LoVo (cell line): ENCODE results near the gene LRP5.
"Not testable (repeated sequence)": the region's sequence is repeated elsewhere in the genome, so short reads cannot be mapped to it uniquely, and the experiment has no call there.

Experiments used
- DNase-seq: peaks from one replicate; pipeline ENCODE4 v3.0.0-alpha.2; 2016; ENCODE audit warnings: low spot score

The LRP5 gene

DNA sequence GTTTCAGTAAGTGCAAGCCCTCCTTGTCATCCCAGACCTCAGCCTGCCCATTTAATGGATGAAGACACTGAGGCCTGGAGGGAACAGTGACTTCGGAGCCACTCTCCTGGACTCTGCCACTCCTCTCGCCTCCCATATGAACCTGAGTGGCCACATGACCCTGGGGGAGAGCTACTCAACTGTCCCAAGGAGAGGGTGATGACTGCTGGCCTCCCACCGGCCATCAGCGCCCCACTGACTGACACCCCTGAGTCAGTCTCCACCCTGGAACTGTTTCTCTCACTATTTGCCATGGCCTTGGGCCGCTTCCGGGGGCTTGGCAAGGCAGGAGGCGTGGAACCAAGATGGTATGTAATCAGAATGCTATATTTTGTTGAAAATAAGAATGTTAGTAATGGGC, 17.1 kb downstream of the LRP5 start:
- no peak for DNase-seq

DNA sequence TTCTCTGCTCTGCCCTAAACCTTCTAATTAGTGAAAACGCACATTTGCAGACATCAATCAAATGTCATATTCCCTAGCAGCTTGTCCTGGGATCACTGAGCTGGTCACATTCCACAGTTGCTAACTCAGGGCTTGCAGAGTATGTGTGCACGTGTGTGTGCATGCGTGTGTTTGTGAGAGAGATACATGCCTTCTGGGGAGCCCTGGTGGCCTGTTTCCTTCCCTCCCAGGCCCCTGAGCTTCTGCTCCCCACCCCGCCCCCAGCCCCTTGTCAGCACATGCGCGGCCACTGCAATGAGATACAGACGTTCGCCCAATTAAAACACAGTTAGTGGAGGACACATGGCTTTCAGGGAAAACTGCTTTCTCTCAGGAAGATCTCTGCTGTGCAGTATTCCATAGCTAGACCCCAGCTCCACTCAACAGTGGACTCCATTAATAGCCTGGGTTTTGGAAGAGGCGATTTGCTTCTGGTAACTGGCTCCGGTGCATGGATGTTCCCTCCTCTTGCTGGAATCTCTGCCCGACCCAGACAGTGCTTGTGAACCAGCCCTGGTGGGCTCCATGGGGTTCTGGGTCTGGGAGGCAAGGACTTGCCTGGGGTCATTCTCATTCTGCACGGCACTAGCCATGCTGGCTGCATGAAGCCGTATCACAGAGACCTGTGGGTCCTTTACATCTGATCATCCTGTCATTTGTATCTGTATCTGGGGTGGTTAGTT, 17.7 kb downstream of the LRP5 start:
- no peak for DNase-seq

- DNase-seq: no peak
These were observed 18.4 kb downstream of the LRP5 start for GRCh38 chr11:68330700-68331337.

DNA sequence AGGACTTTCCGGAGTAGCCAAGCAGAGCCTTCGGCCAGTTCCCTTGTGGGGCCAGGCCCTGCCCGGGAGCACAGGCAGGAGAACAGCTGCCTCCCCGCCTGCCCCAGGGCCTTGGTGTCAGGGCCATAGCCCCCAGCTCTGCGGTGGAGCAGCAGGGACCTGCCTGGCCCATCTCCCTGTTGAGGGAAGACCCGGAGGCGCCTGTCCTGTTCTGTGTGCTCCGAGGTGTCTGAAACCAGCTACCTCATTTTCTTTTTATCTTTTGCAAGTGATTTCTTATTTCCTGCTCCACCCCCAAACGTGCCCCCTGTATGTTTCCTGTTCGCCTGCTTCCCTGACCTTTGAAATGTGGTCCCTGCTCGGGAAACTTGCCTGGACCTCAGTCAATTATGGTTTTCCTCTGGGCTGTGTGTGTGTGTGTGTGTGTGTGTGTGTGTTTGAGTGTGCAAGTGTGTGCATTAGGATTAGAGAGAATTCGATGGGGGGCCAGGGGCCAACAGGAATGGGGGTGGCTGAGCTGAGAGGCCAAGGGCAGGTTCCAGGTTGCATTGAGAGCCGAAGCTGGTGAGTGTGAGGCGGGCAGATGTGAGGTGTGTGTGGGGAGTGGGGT, 19.1 kb downstream of the LRP5 start:
- no peak for DNase-seq

GRCh38 chr11:68332186-68332585, 19.8 kb downstream of the LRP5 start:
- no peak for DNase-seq

DNA sequence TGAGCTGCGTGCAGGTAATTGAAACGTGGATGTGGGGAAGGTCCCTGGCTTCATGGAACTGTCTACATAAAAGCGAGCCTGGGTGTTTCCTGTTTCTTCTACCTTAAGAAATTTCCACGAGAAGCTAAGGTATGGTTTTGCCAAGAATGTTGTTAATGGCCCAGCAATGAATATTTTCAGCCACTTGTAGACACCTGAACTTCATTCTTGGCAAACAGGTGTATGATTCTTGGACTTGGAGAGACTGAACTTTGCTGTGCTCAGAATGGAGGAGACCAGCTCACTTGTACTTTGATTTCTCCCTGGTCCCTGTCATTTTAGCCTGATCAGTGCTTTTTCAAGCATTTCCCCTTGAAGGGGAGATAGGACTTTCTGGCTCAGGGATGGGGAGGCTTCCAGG, 20.8 kb downstream of the LRP5 start:
- no peak for DNase-seq

DNA sequence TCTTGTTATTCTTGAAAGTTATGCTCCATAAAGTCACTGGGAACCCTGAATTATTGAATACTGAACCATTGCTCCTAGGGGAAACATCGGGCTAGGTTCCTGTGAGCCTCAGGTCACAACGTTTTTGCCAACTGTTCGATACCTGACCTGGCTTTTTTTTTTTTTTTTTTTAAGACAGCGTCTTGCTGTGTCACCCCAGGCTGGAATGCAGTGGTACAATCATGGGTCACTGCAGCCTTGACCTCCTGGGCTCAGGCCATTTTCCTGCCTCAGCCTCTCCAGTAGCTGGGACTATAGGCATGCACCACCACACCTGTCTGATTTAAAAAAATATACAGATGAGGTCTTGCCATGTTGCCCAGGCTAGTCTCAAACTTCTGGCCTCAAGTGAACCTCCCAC, 22.5 kb downstream of the LRP5 start:
- DNase-seq: no peak

DNA sequence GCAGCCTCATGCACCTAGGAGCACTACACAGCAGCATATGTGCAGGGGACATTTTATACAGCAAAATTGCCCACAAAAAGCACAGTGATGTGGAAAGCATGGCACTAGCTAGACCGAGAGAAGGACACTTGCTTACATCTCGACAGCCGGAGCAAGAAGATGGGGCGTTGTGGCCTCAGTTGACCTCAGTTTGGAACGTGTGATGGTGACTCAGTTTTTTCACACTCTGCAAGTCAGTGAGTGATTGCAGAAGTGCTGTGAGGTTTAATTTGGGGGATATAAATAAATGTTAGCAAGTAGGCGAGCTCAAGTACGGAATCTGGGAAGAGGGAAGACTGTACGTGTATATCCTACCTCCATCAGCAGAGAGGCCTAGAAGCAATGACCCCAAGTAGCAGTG, 23.3 kb downstream of the LRP5 start:
- DNase-seq: no peak

GRCh38 chr11:68336716-68337115, 24.3 kb downstream of the LRP5 start:
- DNase-seq: no peak

DNA sequence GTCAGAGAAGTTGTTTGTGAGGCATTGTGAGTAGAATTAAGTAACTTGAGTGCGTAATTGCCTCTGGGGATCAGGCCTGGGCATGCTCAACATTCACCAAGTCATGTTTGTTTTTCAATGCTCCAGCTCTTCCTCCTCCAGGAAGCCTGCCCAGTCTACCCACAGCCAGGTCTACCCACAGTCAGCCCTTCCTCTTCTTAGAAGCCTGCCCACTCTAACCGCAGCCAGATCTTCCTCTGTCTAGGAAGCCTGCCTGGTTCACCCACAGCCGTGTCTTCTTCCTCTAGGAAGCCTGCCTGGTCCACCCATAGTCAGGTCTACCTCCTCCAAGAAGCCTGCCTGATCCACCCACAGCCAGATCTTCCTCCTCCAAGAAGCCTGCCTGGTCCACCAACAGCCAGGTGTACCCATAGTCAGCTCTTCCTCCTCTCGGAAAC, 25.0 kb downstream of the LRP5 start:
- DNase-seq: no peak

DNA sequence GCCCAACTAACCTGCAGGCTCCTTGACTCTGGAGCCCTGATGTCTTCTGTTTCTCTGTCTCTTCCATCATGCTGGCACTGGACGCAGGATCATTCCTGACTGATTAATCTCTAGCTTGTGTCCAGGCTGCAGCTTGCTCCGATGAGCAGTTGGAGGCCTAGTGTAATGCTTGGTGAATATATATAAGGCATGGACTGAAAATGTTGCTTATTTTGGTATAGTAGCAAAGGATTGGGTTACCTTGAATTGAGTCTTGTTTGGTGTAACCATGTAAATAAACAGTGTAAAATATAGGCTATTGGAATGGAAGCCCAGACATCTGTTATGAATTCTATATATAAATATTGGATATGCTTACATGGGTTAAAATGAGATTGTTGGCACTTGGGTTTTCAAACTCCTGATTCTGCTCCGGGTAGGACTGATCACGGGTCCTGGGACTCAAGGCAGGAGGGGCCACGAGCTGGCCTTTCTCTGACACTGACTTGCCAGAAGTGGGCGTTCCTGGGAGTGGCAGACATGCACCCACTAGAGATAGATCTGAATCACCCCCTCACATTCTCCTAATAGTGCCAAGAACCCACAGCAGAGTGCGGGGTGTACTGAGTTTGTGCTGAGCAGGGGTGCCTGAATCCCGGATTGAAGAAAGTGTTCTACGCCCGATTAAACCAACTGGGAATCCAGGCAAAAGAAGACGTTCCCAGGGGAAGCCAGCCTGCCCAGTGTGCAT, 25.8 kb downstream of the LRP5 start:
- DNase-seq: no peak

DNA sequence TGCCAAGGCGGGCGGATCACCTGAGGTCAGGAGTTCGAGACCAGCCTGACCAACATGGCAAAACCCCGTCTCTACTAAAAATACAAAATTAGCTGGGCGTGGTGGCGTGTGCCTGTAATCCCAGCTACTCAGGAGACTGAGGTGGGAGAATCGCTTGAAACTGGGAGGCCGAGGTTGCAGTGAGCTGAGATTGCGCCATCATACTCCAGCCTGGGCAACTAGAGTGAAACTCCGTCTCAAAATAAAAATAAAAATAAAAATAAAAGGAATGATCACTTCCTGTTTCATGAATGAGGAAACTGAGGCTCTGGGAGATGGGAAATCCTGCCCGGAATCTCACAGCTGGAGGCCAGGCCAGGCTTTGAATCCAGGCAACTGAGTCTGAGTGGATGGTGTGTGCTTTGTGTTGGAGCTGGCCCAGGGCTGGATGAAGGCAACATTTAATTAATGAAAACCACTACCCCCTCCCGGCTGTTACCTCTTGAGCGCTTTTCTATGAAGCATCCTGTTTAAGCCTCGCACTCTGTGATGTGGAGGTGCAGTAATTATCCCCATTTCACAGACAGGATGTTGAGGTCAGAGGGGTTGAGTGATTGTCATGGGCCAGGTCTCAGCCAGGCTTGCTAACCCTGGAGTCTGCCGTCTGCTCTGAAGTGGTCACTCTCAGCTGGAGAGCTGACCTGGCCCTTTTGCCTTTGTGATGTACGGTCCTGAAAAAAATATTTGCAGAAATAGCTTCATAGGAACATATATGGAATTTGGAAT, 27.8 kb downstream of the LRP5 start:
- no peak for DNase-seq

- DNase-seq: no peak
These were observed 28.6 kb downstream of the LRP5 start for GRCh38 chr11:68340784-68341556.

- no peak for DNase-seq
These were observed 29.4 kb downstream of the LRP5 start for GRCh38 chr11:68341557-68342458.

DNA sequence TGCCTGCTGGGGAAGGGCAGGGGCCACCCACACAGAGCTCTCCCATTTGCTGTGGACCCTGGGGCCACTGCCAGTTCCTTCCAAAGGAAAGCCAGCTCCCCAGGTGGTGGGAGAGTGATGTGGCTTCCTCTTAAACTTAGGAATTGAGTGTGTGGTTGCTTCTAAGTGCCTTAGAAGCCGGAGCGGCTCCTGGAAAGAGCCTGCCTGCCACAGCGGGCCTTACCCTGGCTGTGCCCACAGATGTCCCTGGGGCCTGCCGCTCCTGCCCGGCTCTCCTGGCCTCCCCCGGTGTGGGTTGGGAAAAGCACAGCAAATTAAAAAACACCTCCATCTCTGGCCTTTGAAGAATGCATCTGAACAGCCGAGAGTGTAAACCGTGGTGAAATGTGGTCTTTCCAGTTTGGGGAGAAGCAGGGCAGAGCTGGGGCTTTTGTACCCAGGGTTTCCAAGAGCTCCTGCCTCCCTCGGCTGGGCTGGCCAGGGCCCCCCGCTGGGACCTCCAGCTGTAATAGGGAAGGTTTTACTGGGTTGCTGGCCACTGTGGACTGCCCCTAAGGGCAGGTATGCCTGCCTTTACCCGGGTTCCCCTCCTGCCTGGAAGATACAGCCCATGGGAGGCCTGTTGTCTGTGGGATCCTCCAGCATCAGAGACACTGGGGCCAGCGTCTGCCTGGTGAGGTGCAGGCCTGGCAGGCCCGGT, 30.2 kb downstream of the LRP5 start:
- no peak for DNase-seq

- no peak for DNase-seq
These were observed 31.4 kb downstream of the LRP5 start for GRCh38 chr11:68343761-68344256.

DNA sequence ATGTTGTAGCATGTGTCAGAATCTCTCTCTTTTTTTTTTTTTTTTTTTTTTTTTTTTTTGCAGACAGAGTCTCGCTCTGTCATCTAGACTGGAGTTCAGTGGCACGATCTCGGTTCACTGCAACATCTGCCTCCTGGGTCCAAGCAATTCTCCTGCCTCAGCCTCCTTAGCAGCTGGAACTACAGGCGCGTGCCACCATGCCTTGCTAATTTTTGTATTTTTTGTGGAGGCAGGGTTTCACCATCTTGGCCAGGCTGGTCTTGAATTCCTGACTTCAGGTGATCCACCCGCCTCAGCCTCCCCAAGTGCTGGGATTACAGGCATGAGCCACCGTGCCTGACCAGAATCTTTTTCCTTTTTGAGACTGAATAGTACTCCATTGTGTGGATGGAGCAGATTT, 32.4 kb downstream of the LRP5 start:
- not testable (repeated sequence) for DNase-seq

GRCh38 chr11:68345776-68346461, 33.5 kb downstream of the LRP5 start:
- DNase-seq: no peak

- DNase-seq: no peak
These were observed 34.0 kb downstream of the LRP5 start for GRCh38 chr11:68346462-68346790.
